ENCODE measurements around the gene TTLL5. TPM values are rescaled to one million over a fixed set of nuclear protein-coding genes. Genes with fewer than 3 reads are reported as not detected.
A peak's percentile ranks its signal among the peaks of the same experiment; 100 is the strongest.
"Not testable (repeated sequence)": the region's sequence is repeated elsewhere in the genome, so short reads cannot be mapped to it uniquely, and the experiment has no call there.

The TTLL5 gene
- polyA plus RNA-seq, 1 donor from 2014 or later = 10.4 TPM

DNA sequence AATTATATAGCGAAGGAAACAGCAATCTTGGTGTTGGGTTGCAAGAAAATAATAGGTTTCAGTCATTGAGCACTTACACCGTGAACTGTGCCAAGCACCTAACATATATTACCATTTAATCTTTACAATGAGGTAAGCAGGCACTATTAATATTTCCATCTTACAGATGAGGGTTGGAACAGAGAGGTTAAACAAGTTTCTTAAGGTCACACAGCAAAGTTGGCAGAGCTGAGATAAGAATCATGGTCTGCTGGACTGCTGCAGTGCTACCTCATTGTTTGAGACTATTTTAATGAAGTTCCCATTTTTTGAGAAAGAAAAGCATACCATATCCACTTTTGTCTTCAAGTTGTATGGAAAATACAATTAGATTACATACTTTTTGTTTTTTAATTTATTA lies 2.1 kb upstream of the TTLL5 start:
- Mint-ChIP-seq H3K4me1 (peaks cover 16 to 22% (median 18%) of the 10 kb centered on the region in 3 donors), H3K36me3 (no peaks in the 10 kb centered on the region), H3K27ac (peak overlapping the region in 2 of 3 donors; percentile 53 to 79), H3K27me3 (peaks cover 4% of the 10 kb centered on the region), H3K4me3 (peak overlapping the region in 1 of 4 donors; percentile 24), H3K9me3 (no peaks in the 10 kb centered on the region)

DNA sequence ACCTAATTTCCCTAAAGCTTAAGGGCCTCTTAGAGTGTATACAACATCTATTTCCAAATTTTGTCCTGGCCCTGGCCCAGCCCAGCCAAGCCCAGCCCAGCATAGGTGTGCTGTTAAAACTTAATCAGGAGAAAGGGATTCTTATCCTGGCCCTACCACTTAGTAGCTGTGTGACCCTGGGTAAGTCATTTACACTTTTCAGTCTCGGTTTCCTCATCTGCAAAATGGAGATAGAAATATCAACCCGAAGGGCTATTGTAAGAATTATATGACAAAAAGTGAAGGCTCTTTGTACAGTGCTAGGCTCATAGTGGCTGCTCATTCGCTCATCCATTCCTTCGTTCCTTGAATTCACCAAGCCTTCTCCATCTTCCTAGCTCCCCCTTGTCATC lies 812 bp upstream of the TTLL5 start:
- Mint-ChIP-seq H3K27me3 (peaks cover 4% of the 10 kb centered on the region), H3K36me3 (no peaks in the 10 kb centered on the region), H3K9me3 (no peaks in the 10 kb centered on the region), H3K4me1 (peaks cover 15 to 22% (median 18%) of the 10 kb centered on the region in 3 donors), H3K4me3 (peak overlapping the region; percentile 85 to 98 (median 92)), H3K27ac (peak overlapping the region; percentile 93 to 99 (median 94))

DNA sequence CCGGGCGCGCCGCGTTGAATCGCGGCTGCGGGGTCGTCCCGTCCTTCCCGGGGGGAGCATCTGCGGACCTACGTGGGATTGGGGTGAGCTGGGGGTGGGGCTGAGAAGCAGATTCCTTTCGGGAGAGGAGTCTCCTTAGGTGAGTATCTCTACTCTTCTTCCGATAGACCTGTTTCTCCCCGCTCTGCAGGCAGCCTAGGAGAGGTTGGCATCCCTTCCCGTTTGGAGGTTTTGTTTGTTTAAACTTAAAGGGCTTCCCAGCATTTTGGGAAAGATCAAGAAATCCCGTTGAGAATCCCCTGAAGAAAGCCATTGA lies 411 bp downstream of the TTLL5 start:
- Mint-ChIP-seq H3K4me3 (peak overlapping the region; percentile 85 to 98 (median 92)), H3K4me1 (peaks cover 15 to 22% (median 18%) of the 10 kb centered on the region in 3 donors), H3K27me3 (peaks cover 4% of the 10 kb centered on the region)

DNA sequence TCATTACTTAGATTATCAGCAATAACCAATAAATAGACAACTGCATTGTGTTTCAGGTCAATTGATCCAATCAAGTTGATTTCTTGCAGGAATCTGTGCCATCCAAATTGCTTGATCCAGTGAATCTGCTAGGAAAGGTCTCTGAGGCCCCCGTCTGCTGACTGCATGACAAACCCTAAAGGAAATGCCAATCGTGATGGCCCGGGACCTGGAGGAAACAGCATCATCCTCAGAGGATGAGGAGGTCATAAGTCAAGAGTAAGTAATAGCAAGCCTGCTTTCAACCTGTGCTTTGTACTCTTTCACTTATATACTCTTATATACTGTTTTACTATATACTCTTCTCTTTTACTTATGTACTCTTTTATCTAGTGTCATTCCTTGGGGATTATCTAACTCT lies 1.9 kb downstream of the TTLL5 start:
- peaks cover 15 to 22% (median 18%) of the 10 kb centered on the region in 3 donors for H3K4me1 Mint-ChIP-seq
- no peak overlapping the region for H3K27ac Mint-ChIP-seq
- no peaks in the 10 kb centered on the region for H3K36me3 Mint-ChIP-seq
- H3K9me3 Mint-ChIP-seq = no peaks in the 10 kb centered on the region
- peak overlapping the region; percentile 38 to 70 (median 46) for H3K4me3 Mint-ChIP-seq
- H3K27me3 Mint-ChIP-seq = peaks cover 4% of the 10 kb centered on the region

More for the DNA sequence above, 411 bp downstream of the TTLL5 start:
- peak overlapping the region; percentile 93 to 99 (median 94) for H3K27ac Mint-ChIP-seq
- H3K9me3 Mint-ChIP-seq = no peaks in the 10 kb centered on the region
- no peaks in the 10 kb centered on the region for H3K36me3 Mint-ChIP-seq

DNA sequence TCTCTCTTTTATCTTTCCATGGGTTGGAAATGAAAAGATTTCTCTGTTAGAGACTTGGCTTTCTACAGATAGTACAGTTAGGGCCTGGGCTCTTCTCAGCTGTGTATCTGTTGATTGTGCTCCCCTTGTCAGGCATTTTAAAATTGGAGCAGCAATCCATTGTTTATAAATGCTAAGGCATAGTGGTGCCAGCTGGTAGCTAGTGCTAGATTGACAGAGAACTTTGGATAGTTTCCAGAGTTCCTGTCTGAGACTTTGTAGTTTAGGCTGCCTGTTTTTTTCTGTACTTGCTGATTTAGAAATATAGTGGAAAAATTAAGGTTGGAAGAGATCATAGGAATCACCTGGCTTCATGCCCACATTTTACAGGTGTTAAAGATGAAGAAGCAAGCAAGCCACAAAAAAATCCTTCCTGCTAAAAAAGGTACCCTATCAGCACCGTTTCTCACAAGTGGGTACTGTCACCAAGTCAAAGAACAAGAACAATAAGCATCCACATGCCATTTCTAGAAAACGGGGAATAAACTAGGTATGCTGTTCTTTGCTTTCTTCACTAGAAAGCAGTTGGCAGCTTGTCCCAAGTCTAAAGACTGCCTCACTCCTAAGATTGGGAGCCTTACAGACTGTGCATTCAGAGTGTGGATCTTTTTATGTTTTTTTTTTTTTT lies 6.2 kb downstream of the TTLL5 start:
- H3K4me3 Mint-ChIP-seq = no peak overlapping the region
- peaks cover 7% of the 10 kb centered on the region for H3K36me3 Mint-ChIP-seq
- H3K27ac Mint-ChIP-seq = no peak overlapping the region
- no peaks in the 10 kb centered on the region for H3K27me3 Mint-ChIP-seq
- peaks cover 2 to 8% (median 5%) of the 10 kb centered on the region in 3 donors for H3K4me1 Mint-ChIP-seq
- no peaks in the 10 kb centered on the region for H3K9me3 Mint-ChIP-seq

DNA sequence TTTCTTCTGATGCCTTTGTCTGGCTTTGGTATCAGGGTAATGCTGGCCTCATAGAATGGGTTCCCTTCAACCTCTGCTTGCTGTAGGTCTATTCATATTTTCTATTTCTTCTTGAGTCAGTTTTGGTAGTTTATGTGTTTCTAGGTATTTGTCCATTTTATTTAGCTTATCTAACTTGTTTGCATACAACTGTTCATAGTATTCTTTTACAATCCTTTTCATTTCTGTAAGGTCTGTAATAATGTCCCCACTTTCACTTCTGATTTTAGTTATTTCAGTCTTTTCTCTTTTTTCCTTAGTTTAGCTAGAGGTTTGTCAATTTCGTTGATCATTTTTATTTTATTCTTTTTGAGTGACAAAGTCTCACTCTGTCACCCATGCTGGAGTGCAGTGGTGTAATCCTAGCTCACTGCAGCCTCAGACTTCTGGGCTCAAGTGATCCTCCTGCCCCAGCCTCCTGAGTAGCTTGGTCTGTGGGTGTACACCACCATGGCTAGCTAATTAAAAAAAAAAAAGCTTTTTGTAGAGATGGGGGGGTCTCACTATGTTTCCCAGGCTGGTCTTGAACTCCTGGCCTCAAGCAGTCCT lies 11.7 kb downstream of the TTLL5 start:
- peaks cover 15% of the 10 kb centered on the region for H3K36me3 Mint-ChIP-seq
- H3K27me3 Mint-ChIP-seq = no peaks in the 10 kb centered on the region
- no peak overlapping the region for H3K27ac Mint-ChIP-seq
- no peaks in the 10 kb centered on the region for H3K9me3 Mint-ChIP-seq
- no peak overlapping the region for H3K4me3 Mint-ChIP-seq
- peaks cover 0 to 5% (median 2%) of the 10 kb centered on the region in 3 donors for H3K4me1 Mint-ChIP-seq

DNA sequence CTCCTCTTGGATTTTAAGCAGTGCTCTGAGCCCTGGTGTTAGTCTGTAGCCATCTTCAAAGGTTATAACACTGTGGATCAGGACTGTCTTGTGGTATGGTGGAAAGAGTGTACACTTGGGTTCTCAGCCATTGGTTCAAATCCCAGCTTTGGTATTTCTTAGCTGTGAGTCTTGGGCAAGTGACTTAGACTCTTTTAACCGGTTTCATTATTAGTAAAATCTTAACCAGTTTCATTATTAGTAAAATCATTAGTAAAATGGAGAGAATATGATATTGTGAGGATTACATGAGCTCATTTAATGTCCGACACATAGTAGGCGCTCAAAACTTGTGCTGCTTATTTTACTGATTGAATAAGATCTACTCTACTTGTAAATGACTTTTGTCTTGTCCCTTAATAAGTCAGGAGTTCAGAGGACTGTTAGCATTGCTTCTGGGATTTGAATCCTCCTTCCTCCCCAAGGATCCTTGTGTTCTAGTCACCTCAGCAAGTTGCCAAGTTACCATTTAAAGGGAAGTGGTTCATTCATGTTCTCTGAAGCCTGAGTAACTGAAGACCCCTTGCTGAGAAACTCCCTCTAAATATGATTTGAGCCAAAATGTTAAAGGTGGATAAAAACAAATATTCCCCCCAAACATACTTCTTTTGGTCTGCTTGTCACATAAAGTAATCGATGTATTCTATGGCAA lies 12.4 kb downstream of the TTLL5 start:
- no peaks in the 10 kb centered on the region for H3K27me3 Mint-ChIP-seq
- peaks cover 16% of the 10 kb centered on the region for H3K36me3 Mint-ChIP-seq
- H3K4me3 Mint-ChIP-seq = no peak overlapping the region
- H3K9me3 Mint-ChIP-seq = no peaks in the 10 kb centered on the region
- H3K27ac Mint-ChIP-seq = peak overlapping the region in 1 of 3 donors; percentile 54
- H3K4me1 Mint-ChIP-seq = peaks cover 0 to 5% (median 2%) of the 10 kb centered on the region in 3 donors

DNA sequence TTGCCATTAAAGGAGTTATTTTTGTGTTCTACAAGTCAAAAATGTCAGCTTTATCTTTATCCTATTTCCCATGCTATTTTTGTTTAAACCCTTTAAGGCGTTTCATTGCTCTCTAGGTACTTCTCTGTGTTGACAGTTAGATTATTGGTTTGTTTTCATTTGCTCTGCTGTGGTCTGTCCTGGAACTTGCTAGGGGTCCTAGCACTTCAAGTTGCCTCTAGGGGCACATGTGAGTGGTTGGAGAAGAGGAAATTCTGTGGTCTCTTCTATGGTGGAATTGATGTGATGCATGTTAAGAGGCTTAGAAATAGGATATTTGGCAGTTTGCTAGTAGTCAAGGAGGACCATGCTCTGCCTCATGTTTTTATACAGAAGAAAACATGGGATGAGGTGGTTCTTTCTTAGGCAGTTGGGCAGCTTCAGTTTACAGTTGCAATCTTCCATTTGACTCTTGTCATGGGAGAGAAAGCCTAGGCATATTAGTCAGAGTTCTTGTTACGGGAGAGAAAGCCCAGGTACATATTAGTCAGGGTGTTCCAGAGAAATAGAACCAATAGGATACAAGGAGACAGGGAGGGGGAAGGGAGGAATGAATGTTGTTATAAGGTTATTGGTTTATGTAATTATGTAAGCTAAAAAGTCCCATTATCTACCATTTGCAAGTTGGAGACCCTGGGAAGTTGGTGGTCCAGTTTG lies 14.4 kb downstream of the TTLL5 start:
- Mint-ChIP-seq H3K9me3 (no peaks in the 10 kb centered on the region), H3K27ac (no peak overlapping the region), H3K4me1 (peaks cover 0 to 5% (median 2%) of the 10 kb centered on the region in 3 donors), H3K27me3 (no peaks in the 10 kb centered on the region), H3K4me3 (no peak overlapping the region), H3K36me3 (peaks cover 16% of the 10 kb centered on the region)

DNA sequence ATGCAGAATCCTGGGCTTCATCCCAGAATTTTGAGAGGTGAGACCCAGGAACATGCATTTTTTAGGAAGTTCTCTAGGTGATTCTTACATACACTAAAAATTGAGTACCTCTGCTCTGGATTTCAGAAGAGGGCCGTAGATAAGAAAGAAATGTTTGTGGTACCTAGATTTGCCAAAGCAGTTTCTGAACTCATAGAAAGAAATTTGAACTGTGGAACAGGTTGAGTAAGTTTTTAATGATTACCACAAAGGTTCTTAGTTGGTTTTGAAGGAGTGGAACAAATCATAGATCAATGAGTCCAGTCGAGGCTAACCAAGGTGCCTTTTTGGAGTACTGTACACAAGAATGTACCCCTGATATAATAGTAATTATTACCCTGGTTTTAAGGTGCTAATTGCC lies 24.9 kb downstream of the TTLL5 start:
- Mint-ChIP-seq H3K27me3 (no peaks in the 10 kb centered on the region), H3K4me1 (no peaks in the 10 kb centered on the region), H3K4me3 (no peak overlapping the region), H3K36me3 (peaks cover 22% of the 10 kb centered on the region), H3K27ac (no peak overlapping the region), H3K9me3 (no peaks in the 10 kb centered on the region)

DNA sequence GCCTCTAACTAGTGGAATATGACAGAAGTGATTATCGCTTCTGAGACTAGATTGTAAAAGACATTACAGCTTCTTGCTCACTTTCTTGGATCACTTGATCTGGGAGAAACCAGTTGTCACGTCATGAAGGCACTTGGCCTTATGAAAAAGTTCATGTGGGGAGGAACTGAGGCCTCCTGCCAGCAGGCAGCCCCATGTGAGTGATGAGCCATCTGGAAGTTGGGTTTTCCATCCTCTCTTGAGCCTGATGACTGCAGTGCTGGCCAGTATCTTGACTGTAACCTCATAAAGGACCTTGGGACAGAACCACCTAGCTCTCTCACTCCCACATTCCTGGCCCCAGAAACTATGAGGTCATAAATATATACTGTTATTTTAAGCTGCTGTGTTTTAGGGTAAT lies 28.0 kb downstream of the TTLL5 start:
- peaks cover 22% of the 10 kb centered on the region for H3K36me3 Mint-ChIP-seq
- no peaks in the 10 kb centered on the region for H3K27me3 Mint-ChIP-seq
- H3K4me1 Mint-ChIP-seq = no peaks in the 10 kb centered on the region
- no peak overlapping the region for H3K27ac Mint-ChIP-seq
- no peak overlapping the region for H3K4me3 Mint-ChIP-seq
- peaks cover 0 to 3% (median 3%) of the 10 kb centered on the region in 3 donors for H3K9me3 Mint-ChIP-seq

DNA sequence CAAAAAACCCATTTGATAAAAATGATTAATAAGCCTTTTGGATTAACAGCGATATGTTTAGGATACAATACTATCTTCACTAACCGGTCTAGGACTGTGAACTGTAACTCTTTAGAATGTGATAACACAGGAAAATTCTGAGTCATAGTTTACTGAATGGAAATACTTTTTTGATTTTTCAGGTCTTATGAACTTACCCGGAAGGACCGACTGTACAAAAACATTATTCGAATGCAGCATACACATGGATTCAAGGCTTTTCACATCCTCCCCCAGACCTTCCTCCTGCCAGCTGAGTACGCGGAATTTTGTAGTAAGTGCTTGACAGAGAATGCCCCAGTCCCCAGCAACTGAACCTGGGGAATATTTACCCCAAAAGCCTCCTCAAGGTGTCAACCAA lies 29.0 kb downstream of the TTLL5 start:
- Mint-ChIP-seq H3K4me1 (no peaks in the 10 kb centered on the region), H3K36me3 (peaks cover 20% of the 10 kb centered on the region), H3K4me3 (no peak overlapping the region), H3K27ac (peak overlapping the region in 1 of 3 donors; percentile 22), H3K27me3 (no peaks in the 10 kb centered on the region), H3K9me3 (peaks cover 4 to 9% (median 5%) of the 10 kb centered on the region in 3 donors)

DNA sequence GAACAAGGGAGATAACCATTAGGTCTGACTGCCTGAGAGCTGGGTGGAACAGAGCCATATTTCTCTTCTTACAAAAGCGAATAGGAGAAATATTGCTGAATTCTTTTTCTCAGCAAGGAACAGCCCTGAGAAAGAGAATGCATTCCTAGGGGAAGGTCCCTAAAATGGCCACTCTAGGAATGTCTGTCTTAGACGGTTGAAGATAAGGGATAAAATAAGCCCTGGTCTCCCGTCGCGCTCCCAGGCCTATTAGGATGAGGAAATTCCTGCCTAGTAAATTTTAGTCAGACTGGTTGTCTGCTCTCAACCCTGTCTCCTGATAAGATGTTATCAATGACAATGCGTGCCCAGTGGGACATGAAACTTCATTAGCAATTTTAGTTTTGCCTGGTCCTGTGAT lies 34.0 kb downstream of the TTLL5 start:
- peaks cover 25% of the 10 kb centered on the region for H3K36me3 Mint-ChIP-seq
- not testable (repeated sequence) for H3K4me3 Mint-ChIP-seq, H3K9me3 Mint-ChIP-seq, H3K27ac Mint-ChIP-seq, H3K4me1 Mint-ChIP-seq, H3K27me3 Mint-ChIP-seq

DNA sequence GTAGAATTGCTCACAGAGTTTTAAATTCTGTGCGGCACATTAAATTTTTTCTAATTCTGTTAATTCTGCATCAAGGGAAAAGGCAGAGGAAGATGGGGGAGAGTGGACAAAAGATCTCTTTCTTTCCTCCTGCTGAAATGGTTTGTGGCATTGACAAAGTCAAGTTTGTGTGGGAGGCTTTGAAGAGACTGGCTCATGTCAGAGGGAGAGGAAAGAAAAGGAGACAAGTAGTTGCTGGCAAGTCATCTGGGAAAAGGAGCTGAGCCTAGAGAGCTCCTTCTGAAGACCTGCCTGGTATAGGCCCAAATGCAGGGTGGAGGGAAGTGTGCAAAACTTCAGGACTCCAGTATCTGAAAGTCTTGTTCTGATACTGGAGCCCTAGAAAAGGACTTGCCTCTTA lies 36.3 kb downstream of the TTLL5 start:
- peaks cover 5 to 9% (median 8%) of the 10 kb centered on the region in 3 donors for H3K9me3 Mint-ChIP-seq
- no peak overlapping the region for H3K4me3 Mint-ChIP-seq
- H3K27me3 Mint-ChIP-seq = no peaks in the 10 kb centered on the region
- H3K27ac Mint-ChIP-seq = no peak overlapping the region
- H3K4me1 Mint-ChIP-seq = peaks cover 2 to 3% (median 3%) of the 10 kb centered on the region in 3 donors
- peaks cover 24% of the 10 kb centered on the region for H3K36me3 Mint-ChIP-seq

DNA sequence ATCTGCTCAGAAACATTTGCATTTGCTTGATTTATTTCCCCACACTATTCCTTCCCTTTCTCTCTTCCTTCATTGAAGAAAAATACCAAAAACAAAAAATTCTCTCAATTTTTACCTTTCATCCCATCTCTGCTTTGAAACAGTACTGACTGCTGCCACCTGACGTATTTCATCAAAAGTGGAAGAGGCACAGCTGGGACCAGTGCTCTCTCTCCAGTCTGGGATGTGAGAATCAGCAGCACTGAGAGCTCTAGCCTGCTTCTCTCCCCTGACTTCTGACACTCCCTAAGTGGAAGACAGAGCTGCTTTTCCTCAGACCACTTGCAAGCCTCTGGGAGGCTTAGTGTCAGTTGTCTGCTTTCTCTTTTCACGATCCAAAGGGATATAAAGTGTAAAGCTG lies 36.9 kb downstream of the TTLL5 start:
- Mint-ChIP-seq H3K4me3 (no peak overlapping the region), H3K36me3 (peaks cover 22% of the 10 kb centered on the region), H3K27ac (peak overlapping the region in 1 of 3 donors; percentile 36), H3K4me1 (peaks cover 2 to 3% (median 3%) of the 10 kb centered on the region in 3 donors), H3K9me3 (peaks cover 3 to 9% (median 8%) of the 10 kb centered on the region in 3 donors), H3K27me3 (no peaks in the 10 kb centered on the region)

DNA sequence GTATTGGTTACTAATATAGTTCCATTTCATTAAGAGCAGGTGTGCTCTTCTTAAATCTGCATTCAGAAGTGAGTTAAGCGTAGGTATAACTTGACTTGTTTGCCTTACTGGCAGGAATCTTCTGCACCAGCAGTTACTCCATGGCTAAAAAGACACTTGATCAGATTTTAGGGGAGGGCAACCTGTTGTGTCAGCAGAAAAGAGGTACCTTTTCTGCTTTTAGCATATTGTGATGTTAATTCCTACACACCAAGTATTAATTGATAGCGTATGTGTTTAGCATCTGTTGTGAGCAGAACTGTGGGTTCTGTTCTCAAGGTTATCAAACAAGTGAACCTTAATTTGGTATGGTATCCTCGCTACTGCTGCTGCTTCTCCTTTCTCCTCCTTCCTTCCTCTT lies 38.3 kb downstream of the TTLL5 start:
- Mint-ChIP-seq H3K27ac (no peak overlapping the region), H3K4me1 (peaks cover 2 to 3% (median 3%) of the 10 kb centered on the region in 3 donors), H3K9me3 (peaks cover 3 to 8% (median 6%) of the 10 kb centered on the region in 3 donors), H3K27me3 (no peaks in the 10 kb centered on the region), H3K4me3 (no peak overlapping the region), H3K36me3 (peaks cover 12% of the 10 kb centered on the region)

All from IgD-negative memory B cell (primary cell).